Hepatocyte (in vitro differentiated cells): ENCODE data around the gene KRTAP9-8.
"Not testable (repeated sequence)": the region's sequence is repeated elsewhere in the genome, so short reads cannot be mapped to it uniquely, and the experiment has no call there.

ENCODE experiments used
- EZH2 ChIP-seq: fragments of 200-600 bp; sonication (generic); IDR thresholded peaks from 2 replicates; pipeline ENCODE4 v1.6.1; 2016; ENCODE audit warnings: antibody characterized with exemption, mild to moderate bottlenecking, borderline replicate concordance
- EZH2phosphoT487 ChIP-seq: fragments of 200-600 bp; sonication (generic); IDR thresholded peaks from one replicate; pipeline ENCODE4 v1.6.1; 2018; ENCODE audit warnings: antibody characterized with exemption, mild to moderate bottlenecking, low read depth, moderate library complexity; ENCODE audit not compliant: unreplicated experiment, severe bottlenecking
- TF ChIP-seq, protein P1 (sequence below): fragments of 200-600 bp; sonication (generic); IDR thresholded peaks from 2 replicates; pipeline ENCODE4 v1.5.1; 2016; ENCODE audit warnings: antibody characterized with exemption, mild to moderate bottlenecking; ENCODE audit not compliant: poor library complexity

DNA sequence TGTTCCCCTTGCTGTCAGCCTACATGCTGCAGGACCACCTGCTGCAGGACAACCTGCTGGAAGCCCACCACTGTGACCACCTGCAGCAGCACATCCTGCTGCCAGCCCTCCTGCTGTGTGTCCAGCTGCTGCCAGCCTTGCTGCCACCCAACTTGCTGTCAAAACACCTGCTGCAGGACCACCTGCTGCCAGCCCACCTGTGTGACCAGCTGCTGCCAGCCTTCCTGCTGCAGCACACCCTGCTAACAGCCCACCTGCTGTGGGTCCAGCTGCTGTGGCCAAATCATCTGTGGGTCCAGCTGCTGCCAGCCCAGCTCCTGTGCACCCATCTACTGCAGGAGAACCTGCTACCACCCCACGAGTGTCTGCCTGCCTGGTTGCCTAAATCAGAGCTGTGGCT lies 33.5 kb downstream of the KRTAP9-8 start:
- TF ChIP-seq, protein P1, sequence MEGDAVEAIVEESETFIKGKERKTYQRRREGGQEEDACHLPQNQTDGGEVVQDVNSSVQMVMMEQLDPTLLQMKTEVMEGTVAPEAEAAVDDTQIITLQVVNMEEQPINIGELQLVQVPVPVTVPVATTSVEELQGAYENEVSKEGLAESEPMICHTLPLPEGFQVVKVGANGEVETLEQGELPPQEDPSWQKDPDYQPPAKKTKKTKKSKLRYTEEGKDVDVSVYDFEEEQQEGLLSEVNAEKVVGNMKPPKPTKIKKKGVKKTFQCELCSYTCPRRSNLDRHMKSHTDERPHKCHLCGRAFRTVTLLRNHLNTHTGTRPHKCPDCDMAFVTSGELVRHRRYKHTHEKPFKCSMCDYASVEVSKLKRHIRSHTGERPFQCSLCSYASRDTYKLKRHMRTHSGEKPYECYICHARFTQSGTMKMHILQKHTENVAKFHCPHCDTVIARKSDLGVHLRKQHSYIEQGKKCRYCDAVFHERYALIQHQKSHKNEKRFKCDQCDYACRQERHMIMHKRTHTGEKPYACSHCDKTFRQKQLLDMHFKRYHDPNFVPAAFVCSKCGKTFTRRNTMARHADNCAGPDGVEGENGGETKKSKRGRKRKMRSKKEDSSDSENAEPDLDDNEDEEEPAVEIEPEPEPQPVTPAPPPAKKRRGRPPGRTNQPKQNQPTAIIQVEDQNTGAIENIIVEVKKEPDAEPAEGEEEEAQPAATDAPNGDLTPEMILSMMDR, result not testable (repeated sequence)
- TF ChIP-seq EZH2, EZH2phosphoT487: not testable (repeated sequence)
